ENCODE results near the gene ITGAL. TPM values are rescaled to one million over a fixed set of nuclear protein-coding genes. Genes with fewer than 3 reads are reported as not detected.

Gene ITGAL
- total and polyA plus RNA-seq, 12 donors = 0.72 to 14.7 (median 4.3) TPM

GRCh38 chr16:30526137-30526822, 53.7 kb downstream of the ITGAL start, which contains the start of gene ZNF768:
Gene ZNF768 (minus strand): TSS chr16:30526566. CDS start chr16:30526413, 153 bp downstream.
- H3K27ac ChIP-seq = peak within 1 kb of the TSS; percentile 94 to 98 (median 95)
- TF ChIP-seq CTCF (IDR thresholded peaks at IDR 0.05) (no peak), POLR2A (IDR thresholded peaks at IDR 0.05) (peak in 1 of 2 donors; percentile 55)
- intact Hi-C loops (cut with DNase I) = loop anchor here (5.0 to 10.0 kb wide), 2 partner anchors 79 to 81 kb away; partner anchors contain the start of gene SEPHS2 (in 2 of the 2)
- no peaks in the 10 kb centered on the region for H3K9me3 ChIP-seq (replicated peaks in 1 of 3)
- peak in 6 of 7 donors; percentile 45 to 70 (median 56) for DNase-seq
- H3K4me3 ChIP-seq = peak within 1 kb of the TSS in 3 of 4 donors; percentile 35 to 86 (median 51)
- H3K4me1 ChIP-seq (replicated peaks in 1 of 2) = peaks cover 7 to 13% of the 10 kb centered on the region in 2 donors
- no peaks in the 10 kb centered on the region for H3K36me3 ChIP-seq (replicated peaks in 1 of 2)
- no peaks in the 10 kb centered on the region for H3K27me3 ChIP-seq
- WGBS, 4 donors = 1 to 5% (median 1%) methylated on average over 4 to 70 of the region's 73 CpGs; no CpG with 5 or more reads in 1 of the 4 donors

GRCh38 chr16:30526823-30527634, 54.5 kb downstream of the ITGAL start:
- 0% methylated on average over 71 to 79 of the region's 79 CpGs; no CpG with 5 or more reads in 2 of the 4 donors for WGBS, 4 donors
- peaks cover 7 to 13% of the 10 kb centered on the region in 2 donors for H3K4me1 ChIP-seq (replicated peaks in 1 of 2)
- no peaks in the 10 kb centered on the region for H3K27me3 ChIP-seq
- H3K27ac ChIP-seq = peak overlapping the region; percentile 94 to 98 (median 95)
- peak overlapping the region in 3 of 4 donors; percentile 35 to 86 (median 51) for H3K4me3 ChIP-seq
- peak; percentile 98 to 99 (median 99) for DNase-seq
- peaks cover 0 to 7% of the 10 kb centered on the region in 2 donors for H3K36me3 ChIP-seq (replicated peaks in 1 of 2)
- TF ChIP-seq CTCF (IDR thresholded peaks at IDR 0.05) (peak in 5 of 6 experiments; percentile 14 to 53 (median 45)), POLR2A (IDR thresholded peaks at IDR 0.05) (peak; percentile 42 to 71)
- H3K9me3 ChIP-seq (replicated peaks in 1 of 3) = no peaks in the 10 kb centered on the region
- intact Hi-C loops (cut with DNase I) = loop anchor here (5.0 to 10.0 kb wide), 2 partner anchors 80 to 82 kb away; partner anchors contain the start of gene SEPHS2 (in 2 of the 2)

GRCh38 chr16:30527635-30528178, 55.2 kb downstream of the ITGAL start:
- intact Hi-C loops (cut with DNase I) = loop anchor here (5.0 to 10.0 kb wide), 2 partner anchors 80 to 83 kb away; partner anchors contain the start of gene SEPHS2 (in 2 of the 2)
- Histone ChIP-seq H3K9me3 (replicated peaks in 1 of 3) (no peaks in the 10 kb centered on the region), H3K36me3 (replicated peaks in 1 of 2) (peaks cover 0 to 14% of the 10 kb centered on the region in 2 donors), H3K27me3 (no peaks in the 10 kb centered on the region), H3K4me1 (replicated peaks in 1 of 2) (peaks cover 7 to 13% of the 10 kb centered on the region in 2 donors), H3K4me3 (peak overlapping the region in 1 of 4 donors; percentile 86), H3K27ac (peak overlapping the region; percentile 54 to 98 (median 94))
- 13 to 16% (median 15%) methylated on average over 14 of the region's 14 CpGs for WGBS, 4 donors
- TF ChIP-seq CTCF (IDR thresholded peaks at IDR 0.05) = peak in 1 of 6 experiments; percentile 5
- no peak for TF ChIP-seq POLR2A (IDR thresholded peaks at IDR 0.05)
- DNase-seq = peak in 2 of 7 donors; percentile 41 to 65

Data from adrenal gland (tissue), 12 donors.